AG09319 (cell line): ENCODE data around the gene AMPD2.

Experiments used
- DNase-seq: peaks from one replicate; pipeline ENCODE4 v3.0.0-alpha.2; 2010; ENCODE audit warnings: low read depth; ENCODE audit errors: extremely low read depth
- TF ChIP-seq, protein P1 (sequence below): IDR thresholded peaks from 2 replicates; pipeline ENCODE4 v1.5.1; 2011; ENCODE audit warnings: low read depth, mild to moderate bottlenecking, inconsistent platforms, low read length, moderate library complexity

Gene AMPD2

DNA sequence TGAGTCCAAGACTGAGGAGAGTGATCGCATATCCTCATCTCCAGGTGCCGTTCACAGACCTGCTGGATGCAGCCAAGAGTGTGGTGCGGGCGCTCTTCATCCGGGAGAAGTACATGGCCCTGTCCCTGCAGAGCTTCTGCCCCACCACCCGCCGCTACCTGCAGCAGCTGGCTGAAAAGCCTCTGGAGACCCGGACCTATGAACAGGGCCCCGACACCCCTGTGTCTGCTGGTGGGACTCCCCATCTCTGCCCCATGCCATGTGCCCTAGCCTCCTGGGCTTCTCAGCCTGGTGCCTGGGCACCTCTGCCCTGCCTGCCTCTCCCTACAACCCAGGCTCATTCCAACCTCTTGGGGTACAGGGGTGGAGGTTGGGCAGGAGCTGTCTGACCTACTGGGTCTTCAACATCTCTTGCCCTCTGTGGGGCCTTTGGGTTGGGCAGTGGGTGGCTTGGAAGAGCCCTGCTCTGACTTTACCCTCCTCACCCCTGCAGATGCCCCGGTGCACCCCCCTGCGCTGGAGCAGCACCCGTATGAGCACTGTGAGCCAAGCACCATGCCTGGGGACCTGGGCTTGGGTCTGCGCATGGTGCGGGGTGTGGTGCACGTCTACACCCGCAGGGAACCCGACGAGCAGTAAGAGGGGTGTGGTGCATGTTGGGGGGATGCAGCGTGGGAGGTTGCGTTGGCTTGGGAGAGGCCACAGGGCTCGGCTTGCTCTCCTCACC lies 7.2 kb downstream of the AMPD2 start:
- TF ChIP-seq, protein P1, sequence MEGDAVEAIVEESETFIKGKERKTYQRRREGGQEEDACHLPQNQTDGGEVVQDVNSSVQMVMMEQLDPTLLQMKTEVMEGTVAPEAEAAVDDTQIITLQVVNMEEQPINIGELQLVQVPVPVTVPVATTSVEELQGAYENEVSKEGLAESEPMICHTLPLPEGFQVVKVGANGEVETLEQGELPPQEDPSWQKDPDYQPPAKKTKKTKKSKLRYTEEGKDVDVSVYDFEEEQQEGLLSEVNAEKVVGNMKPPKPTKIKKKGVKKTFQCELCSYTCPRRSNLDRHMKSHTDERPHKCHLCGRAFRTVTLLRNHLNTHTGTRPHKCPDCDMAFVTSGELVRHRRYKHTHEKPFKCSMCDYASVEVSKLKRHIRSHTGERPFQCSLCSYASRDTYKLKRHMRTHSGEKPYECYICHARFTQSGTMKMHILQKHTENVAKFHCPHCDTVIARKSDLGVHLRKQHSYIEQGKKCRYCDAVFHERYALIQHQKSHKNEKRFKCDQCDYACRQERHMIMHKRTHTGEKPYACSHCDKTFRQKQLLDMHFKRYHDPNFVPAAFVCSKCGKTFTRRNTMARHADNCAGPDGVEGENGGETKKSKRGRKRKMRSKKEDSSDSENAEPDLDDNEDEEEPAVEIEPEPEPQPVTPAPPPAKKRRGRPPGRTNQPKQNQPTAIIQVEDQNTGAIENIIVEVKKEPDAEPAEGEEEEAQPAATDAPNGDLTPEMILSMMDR = no peak
- no peak for DNase-seq

DNA sequence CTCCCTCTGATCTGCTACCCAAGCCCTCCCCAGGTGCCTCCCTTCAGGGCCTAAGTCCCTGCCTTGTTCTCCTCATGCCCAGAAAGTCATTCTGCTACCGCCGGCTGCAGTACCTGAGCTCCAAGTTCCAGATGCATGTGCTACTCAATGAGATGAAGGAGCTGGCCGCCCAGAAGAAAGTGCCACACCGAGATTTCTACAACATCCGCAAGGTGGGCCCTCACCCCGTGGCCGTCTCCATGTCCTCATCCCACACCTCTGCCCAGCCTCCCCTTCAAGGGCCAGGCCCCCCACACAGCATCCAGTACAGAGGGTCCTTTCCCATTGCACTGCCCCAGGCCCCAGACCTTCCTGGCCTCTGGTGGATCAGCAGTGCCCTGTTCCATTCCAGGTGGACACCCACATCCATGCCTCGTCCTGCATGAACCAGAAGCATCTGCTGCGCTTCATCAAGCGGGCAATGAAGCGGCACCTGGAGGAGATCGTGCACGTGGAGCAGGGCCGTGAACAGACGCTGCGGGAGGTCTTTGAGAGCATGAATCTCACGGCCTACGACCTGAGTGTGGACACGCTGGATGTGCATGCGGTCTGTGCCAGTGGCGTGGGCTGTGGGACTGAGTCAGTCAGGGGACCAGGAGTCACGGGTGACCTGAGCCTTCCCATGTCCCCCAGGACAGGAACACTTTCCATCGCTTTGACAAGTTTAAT lies 8.2 kb downstream of the AMPD2 start:
- no peak for DNase-seq
- TF ChIP-seq, protein P1 = no peak

DNA sequence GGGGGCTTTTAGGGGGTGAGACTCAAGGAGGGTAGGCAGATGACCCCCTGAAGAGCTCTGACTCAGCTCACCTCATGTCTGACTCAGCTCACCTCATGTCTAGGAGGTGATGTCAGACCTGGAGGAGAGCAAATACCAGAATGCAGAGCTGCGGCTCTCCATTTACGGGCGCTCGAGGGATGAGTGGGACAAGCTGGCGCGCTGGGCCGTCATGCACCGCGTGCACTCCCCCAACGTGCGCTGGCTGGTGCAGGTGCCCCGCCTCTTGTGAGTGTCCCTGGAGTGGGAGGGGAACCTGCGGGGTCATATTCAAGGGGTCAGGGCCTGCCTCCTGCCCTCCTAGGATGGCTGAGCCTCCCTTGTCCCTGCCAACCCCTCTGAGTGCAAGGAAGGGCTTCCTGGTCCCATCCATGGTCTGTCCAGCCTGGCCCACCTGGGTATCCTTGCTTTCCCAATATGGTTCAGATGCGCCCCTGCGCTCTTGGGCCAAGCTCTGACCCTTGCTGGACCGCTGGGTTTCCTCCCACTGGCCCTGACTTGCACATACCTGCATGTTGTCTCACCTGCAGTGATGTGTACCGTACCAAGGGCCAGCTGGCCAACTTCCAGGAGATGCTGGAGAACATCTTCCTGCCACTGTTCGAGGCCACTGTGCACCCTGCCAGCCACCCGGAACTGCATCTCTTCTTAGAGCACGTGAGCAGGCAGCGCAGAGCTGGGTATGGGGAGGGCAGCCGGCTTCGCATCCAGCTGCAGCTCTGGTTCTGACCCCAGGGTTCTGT lies 9.1 kb downstream of the AMPD2 start:
- TF ChIP-seq, protein P1 = no peak
- no peak for DNase-seq

DNA sequence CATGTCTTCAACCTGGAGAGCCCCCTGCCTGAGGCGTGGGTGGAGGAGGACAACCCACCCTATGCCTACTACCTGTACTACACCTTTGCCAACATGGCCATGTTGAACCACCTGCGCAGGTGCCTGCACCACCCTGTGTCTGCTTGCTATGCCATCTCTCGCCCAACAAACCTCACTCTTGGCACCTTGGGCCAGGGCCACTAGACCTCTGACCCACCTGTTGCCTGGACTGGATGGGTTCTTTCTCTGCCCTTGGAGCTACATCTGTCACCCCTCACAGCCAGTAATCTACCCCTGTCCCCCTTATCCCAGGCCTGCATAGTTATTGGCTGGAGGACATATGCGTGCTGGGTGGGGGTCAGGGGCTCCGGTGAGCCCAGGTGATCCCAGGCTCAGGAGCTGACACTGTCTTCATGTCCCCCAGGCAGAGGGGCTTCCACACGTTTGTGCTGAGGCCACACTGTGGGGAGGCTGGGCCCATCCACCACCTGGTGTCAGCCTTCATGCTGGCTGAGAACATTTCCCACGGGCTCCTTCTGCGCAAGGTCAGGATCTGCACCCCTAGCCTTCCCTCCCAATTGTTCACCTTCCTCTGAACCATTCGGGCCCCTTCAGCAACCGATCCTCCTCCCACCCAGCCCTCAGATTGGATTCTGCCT lies 9.9 kb downstream of the AMPD2 start:
- TF ChIP-seq, protein P1 = no peak
- no peak for DNase-seq

DNA sequence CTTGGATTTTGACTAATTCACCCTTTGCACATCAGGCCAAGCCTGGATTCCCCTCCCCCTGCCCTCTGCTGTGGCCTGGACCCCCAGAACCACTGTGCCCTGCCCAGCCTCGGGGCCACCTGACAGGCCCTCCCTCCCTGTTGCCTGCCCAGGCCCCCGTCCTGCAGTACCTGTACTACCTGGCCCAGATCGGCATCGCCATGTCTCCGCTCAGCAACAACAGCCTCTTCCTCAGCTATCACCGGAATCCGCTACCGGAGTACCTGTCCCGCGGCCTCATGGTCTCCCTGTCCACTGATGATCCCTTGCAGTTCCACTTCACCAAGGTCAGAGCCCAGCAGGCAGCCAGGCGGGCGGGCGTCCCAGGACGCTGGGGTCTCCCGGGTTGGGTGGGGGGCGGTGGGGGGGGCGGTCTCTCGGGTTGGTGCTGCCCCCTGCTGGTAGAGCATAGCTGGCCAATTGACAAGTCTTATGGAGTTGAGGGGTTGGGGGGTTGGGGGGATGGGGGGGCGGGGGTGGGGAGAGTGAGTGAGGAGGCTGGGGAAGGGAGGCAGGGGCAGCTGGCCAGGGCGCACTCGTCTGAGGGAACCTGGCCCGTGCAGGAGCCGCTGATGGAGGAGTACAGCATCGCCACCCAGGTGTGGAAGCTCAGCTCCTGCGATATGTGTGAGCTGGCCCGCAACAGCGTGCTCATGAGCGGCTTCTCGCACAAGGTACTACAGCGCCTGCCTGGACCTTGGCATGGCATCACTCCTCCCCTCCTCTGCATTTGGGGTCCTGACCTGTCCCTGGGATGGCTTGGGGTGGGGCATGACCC lies 10.7 kb downstream of the AMPD2 start:
- DNase-seq = no peak
- TF ChIP-seq, protein P1 = peak; percentile 2

DNA sequence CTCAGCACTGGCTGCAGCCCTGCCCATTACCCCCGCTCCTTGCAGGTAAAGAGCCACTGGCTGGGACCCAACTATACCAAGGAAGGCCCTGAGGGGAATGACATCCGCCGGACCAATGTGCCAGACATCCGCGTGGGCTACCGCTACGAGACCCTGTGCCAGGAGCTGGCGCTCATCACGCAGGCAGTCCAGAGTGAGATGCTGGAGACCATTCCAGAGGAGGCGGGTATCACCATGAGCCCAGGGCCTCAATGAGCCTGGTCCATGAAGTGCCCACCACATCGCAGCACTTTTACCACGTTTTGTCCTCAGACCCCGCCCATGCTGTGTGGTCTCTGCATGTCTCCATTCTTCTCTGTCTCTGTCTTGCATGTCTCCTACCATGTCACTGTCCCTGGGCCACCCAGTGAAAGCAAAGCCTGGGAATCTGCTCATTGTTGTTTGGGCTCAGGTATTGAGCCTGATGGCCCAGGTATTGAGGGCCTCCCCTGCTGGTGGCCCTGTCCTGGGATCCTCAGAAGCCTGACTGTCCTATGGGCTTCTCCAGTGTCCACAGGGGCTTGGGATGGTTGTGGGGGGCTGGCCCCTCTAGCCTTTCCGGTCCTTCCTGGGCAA lies 11.4 kb downstream of the AMPD2 start:
- TF ChIP-seq, protein P1 = no peak
- no peak for DNase-seq
